ENCODE results near the gene GUCA2A.

GUCA2A gene

DNA sequence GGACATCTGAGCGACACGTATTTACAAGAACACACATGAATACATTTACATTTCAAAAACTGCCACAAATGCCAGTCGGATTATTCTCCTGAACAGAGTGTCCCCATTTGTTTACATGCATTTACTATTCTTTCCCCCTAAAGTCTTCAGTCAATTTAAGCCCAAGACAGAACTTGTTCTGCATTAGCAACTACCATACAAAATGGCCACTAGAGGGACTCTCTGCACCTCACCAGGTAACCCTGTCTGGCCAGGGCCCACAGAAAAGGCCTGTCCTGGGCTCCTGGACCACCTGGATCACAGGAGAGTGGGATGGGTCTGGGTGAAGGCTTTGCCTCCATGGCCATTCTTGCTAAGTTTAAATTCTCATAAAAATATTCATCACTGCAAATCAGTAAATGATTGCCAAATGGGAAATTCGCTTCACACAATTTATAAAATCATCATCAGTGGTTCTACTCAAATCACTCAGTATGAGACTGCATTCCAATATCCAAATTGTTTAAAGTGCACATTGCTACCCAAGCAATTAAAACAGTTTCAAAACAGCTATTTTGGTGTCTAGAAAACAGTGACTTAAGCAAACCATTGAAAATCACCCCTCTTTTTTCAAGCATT is 12.5 kb upstream of the GUCA2A start:
- DNase-seq, result no peak

DNA sequence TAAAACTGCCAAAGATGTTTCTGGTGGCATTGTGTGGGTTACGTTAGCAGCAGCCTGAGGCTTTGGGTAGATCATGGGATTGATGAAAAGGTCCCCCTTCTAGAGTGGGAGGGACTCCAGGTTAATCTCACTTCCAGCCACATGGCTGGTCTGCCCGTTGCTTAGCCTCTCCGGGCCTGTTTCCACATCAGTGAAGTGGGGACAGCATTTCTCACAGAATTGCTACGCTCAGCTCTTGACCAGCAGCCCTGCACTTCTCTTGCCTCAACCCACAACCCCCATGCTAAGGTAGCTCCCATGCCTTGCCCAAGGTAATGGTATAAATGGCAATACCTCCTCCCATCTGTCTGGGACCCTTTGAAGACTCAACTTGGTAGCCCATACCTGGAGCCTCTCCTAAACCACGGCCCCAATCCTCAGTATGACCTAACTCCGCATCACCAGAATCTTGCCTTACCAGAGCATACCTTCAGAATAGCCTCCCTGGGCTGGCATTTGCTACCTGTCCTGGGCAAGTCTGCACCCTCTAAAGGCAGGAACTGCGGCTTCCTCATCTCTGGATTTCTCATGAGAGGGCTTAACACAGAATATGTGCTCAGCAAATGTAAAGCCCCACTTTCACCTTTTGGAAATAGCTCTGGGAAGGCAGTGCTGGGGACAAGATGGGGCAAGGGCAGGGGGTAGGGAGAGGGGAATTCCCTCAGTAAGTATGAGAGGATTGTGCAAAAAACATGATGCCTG is 10.9 kb upstream of the GUCA2A start:
- DNase-seq, result no peak

DNA sequence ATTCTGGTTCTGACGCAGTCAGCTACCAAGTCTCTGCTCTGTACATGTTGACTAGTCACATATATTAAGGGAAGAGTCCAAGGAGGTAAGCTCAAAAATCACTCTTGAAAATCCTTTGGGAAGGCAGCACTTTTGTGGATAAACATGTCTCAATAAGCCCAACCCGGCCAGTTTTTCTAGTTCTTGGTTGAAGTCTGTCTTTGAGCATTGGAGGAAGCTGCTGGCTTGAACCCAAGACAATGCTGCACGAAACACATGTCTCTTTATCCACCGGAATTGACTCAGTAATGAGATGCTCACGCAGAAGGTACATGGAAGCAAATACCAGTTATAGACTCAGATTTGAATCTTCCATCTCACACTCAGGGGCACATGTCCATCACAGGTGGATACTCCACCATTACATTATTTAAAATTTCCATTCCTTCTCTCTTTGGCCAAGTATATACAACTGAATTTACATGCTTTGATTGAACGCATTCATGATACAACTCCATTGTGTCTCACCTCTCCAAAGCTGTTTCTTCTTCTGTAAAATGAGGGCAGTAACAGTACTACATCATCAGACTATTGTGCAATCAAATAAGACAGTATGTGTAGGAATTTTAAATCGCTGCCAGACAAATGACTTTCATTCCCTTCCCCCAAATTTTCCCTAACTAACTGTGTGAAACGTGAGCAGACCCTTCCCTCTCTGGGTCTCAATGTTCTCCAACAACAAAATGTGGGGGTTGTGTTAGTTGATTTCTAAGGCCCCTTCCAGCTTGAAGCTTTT is 9.6 kb upstream of the GUCA2A start:
- DNase-seq, result no peak

DNA sequence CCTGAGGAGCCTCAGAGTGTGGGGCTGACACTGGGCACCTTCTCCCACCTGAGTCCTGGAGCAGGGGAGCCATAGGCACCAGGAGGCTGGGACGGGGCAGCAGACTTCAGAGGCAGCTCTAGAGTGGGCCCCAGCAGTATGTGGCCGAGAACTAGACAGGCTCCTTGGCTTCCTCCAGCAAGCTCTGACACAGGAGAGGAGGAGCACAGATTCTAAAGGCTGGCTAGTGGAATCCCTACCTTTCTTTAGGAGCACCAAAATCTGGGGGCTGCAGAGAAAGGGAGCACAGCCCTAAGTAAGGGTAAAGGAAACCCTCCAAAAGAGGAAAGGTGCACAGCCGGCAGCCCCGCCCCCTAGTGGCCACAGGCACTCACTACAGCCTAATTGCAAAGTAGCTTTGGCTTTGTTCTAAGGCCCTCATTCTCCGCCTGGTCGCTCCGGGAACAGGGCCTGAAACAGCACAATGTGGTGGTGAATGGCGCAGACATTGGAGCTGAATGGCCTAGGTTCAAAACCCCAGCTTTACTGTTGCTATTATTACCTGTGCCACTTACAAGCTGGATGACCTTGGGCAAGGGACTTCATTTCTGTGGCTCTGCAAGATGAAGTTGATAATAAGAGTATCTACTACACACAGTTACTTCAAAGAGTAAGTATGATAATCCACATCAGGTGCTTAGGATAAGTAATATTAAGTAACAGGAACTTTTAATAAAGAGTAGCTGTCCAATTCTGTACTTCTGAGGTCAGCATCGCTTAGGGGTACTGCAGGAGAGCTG is 8.8 kb upstream of the GUCA2A start:
- DNase-seq, result peak; percentile 58

DNA sequence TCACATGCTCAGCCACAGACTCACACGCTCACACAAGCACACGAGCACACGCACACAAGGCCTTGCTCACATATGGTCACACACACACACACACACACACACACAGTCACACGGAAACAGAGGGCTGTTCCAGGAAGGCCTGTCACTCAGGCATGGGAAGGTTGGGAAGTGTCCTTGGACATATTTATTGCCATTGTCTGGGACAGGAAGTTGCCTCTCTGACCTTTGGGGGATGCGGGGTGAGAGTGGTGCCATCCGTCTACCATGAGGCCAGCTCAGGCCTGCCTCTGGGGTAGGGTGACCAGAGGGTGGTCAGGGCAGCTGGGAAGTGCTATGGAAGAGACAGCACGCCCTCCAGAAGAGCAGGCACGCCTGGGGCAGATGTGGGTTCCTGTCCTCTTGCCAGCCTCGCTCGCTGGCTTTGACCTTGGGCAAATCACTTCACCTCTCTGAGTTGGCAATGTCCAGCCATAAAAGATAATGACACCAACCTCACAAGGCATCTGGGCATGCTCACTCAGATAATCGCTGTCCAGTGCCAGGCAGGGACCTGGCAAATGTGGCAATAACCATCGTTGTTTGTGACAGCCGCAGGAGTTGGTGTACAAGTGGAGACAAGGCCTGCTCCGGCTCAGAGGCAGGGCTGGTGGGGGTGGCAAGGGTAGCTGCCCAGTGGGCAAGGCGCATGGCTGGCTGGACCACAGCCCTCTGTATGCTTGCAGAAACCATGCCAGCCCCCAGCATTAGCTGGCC is 8.0 kb upstream of the GUCA2A start:
- no peak for DNase-seq

DNA sequence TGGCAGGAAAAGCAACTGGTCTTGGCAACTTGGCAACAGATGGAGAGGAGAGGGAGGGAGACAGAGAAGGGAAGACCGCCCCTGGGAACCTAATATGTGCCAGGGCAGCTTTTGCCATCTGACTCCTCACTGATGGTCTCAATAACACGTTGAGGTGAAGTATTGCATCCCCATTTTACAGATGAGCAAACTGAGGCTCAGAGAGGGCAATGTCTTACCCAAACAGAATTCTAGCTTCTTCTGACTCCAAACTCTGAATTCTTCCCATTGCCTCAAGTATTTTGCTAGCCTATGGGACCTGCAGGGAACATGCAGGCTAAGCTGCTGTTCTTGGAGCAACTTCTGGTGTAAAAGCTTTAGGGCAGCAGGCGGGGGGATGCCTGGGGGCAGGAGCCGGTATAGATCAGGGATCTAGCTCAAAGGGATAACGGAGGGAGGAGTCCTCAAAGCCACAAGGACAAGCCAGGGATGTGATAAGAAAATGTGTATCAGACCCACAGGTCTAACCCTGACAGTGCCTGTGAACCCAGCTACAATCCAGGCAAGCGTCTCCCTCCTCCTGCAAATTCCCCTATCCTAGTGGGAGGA is 7.2 kb upstream of the GUCA2A start:
- no peak for DNase-seq

DNA sequence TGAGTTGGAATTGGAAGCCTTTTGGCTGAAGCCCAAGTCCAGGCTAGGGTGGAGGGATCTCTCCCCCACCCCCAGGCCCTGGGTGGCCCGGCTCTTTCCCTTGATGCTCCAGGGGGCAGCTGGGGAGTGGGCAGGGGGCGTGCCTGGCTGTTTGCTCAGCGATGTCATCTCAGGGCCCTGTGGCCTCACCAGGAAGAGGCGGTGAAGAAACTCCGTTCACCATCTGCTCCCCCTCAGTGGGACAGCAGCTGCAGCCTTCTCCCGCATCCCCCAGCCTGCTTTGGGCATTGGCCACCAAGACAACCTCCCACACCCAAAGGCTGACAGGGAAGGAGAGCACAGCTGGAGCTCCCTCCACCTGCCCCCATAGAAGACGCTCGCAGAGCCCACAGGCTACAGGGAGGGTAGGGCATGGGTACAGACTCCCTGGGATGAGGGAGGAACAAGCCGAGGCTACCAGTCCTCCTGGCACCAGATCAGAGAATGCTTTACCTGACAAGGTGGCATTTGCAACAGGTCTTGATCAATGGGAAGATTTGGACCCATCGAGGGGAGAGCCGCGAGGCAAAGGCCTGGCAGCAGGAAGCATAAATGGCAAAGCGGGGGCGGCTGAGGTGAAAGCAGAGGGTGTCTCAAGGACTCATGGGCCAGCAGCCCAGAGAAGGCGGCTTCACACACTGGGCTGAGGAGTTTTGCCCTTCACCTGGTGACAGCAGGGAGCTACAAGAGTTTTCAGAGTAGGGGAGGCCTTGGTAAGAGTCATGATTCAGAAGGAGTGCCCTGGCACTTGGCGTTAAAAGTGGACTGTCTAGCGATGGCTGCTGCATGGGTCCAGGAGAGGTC is 6.5 kb upstream of the GUCA2A start:
- no peak for DNase-seq

DNA sequence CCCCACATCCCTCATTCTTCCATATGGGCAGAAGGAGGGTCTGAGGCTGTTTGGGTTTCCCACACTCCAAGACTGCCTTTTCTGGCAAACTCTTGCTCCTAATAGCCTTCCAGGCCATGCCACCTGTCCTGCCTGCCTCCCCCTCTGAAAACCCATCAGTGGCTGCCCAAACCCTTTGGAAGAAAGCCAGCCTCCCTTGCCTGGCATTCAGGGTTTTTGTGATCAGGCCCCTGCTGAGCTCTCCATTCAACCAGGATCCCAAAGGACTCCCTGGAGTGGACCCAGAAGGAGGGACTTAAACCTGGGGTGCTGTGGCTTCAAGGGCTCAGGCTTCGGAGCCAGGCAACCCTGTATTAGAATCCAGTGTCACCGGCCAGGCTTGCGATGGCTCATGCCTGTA is 4.2 kb upstream of the GUCA2A start:
- no peak for DNase-seq

DNA sequence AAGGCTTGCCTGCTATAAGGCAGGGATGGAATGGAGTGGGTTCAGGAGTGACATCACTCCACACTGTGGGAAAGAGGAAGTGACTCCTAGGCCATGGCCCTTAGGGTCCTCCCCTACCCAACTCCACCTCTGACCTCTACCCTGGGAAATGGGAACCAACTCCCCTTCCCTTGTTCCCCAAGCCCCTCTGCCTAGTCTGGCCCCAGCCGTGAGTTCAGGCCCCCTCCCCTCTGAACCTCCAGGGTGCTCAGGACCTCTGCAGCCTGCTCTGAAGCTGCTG is 3.8 kb upstream of the GUCA2A start:
- no peak for DNase-seq

DNA sequence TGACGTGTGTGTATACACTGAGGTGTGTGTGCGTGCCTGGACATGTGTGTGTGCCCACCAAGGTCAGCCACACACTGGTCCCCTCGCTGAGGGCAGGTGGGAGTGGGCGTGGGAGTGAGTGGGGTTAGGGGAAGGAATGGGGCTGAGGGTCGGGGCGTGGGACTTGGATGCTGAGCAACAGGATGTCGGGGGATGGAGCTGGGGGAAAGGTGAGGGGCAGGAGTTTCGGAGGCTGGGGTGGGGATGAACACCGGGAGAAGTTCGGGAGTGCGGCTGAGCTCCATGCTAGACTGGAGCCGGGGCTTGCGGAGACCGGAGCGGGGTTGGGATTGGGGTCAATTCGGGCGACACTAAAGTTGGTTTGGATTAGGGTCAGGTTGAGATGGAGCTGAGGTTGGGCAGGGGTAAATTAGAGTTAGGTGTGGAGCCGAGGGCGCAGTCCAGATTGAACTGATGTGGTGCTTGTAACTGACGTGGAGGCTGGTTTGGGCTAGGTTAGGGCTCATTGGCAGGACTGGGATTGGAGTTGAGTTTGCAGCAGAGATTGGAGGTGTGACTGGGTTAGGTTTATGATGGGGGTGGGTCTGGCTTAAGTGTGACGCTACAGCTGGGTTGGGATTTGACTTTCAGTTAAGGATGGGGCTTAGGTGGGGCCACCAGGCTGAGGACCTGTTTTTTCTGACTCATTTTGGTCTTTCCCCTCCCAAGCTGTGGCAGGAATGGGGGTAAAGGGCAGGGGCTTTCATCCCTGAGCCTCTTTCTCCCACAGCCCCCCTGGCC is 3.3 kb upstream of the GUCA2A start:
- no peak for DNase-seq

DNA sequence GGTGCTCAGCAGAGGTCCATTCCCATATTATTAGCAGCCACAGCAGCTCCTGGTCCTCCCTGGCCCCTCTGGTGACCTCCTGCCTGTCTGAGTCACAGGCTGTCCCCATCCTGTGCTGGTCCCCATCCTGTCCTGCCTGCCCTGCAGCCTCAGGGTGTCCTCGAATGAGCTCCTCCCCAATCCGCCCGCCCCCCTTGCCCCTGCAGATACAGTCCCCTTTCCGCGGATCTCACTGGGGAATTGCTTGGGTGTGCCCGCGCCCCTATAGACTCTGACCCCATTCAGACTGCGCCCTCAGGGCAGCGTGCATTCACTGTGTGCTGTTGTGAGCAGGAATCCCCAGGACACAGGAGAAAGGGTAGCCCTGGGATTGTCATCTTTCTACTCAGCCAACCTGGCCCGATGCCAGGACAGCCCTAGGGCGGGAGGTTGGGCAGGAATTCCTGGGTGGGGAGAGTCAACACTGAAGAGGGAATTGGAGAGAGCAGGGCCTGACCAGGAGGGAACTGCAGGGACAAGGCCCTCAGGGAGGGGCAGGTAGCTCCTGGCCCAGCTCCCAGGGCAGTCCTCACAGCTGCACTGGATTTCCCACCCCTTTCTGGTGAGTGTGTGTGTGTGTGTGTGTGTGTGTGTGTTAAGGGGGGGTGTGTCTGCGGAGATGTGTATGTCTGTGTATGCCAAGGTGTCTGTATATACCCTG is 1.1 kb upstream of the GUCA2A start:
- no peak for DNase-seq

DNA sequence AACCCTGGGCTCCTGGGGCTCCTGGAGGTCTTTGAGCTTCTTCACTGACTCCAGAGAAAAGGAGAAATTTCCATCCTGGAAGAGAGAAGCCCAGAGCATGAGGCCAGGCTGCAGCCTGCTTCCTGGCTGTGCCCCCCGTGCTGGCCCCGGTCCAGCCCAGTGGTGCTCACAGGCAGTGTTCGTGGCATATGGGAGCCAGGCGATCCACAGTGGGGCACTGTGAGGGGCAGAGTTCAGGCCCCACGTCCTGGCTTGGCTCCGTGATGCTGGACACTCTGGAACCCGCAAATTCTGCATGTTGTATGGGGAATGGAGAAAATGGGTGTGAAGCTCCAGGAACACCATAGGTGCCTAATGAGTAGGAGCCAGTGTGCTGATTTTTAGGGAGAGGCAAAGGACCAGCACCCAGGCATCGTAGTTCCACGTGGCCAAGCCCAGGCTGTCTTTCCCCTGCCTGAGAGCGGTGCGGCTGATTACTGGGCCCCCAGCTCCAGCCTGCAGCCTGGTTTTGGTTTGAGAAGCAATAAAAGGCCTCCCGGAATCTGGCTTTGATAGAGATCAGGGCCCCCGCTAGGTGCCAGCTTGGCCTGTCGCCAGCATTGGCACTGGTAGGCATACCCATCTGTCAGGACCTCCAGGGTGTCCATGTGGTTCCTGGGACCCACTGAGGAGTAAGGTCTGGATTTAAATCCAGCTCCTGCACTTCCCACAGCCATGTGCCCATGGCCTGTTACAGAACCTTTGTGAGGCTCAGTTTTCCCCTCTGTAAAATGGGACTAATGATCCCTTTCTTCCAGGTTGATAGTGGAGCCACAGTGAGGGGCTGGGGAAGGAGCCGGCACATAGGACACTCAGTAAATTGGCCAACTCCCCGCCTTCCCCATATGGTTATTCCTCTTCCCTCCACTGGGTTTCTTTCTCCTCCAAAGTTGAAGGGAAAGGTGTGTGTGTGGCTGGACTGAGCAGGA is 725 bp downstream of the GUCA2A start:
- no peak for DNase-seq

DNA sequence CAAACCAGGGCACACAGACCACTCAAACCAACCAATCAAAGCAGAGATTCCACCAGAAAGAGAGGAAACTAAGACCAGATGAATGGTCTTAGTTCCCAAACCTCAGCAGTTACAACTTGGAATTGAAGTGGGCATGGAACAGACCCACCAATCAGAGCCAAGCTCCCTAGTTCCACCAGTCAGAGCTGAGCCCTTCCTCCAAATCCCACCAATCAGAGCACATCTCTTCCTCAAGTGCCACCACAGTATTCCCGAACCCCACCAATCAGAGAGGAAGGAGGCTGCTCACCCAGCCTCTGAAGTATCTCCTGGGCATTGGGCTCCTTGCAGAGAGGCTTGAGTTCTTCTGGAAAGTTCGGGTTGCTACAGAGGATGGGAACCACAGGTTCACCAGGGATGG is 1.4 kb downstream of the GUCA2A start:
- DNase-seq, result no peak

DNA sequence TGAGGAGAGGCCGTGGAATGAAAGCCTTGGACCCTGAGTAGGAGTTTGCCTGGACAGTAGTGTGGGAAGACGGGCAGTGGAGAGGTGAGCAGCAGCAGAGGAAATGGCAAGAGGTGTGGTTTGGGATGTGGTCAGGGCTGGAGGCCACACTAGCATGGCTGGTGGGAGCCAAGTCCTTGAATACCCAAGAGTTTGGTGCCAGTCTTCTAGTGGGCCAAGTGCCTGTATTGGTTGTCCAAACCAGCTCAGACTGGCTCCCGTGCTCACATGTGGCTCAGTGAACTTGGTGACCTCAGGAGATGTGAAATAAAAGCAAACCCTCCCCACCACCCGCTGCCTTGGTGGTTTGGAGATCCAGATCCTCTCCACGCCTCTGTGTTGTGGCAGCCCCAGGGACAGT is 2.4 kb downstream of the GUCA2A start:
- no peak for DNase-seq

DNA sequence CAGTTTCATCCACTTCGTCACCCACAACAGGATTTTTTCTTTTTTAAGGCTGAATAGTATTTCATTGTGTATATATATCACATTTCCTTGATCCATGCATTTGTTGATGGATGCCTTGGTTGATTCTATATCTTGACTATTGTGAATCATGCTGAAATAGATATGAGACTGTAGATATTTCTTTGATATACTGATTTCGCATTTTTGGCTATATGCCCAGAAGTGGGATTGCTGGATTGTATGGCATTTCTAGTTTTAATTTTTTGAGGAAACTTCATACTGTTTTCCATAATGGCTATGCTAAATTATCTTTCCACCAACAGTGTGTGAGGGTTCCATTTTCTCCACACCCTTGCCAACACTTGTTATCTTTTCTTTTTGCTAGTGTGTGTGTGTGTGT is 6.4 kb downstream of the GUCA2A start:
- no peak for DNase-seq

DNA sequence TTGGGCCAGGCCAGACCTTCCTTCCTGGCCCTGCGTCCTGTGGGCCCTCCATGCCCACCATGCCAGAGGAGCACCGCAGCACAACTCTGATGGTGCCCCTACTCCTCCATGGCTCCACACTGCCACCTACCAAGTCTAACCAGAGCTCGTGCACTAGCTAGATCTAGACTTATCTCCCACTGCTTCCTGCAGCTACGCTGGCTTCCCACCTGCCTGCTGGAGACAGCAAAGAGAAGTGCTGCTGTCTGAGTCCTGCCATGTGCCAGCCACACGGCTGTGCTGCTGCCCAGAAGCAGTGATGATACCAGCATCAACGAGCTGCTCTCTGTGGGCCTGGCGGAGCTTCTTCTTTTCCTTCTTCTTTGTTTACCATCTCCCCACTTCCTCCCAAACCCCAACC is 6.9 kb downstream of the GUCA2A start:
- no peak for DNase-seq

DNA sequence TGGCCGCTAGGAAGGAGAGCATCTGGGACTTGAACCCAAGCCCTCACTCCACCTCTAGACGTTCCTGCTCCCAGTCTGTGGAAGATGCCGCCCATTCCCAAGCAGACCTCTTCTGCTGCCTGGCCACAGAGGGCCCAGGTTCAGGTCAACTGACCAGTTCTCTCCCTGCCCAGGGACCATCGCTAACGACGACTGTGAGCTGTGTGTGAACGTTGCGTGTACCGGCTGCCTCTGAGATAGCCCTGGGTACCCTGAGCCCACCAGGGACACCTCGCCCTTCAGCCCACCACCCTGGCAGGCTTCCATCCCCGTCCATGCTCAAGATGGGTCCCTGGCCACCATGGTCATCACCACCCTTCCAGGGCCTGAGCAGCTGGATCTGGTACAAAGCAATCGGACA is 9.2 kb downstream of the GUCA2A start:
- DNase-seq, result no peak

DNA sequence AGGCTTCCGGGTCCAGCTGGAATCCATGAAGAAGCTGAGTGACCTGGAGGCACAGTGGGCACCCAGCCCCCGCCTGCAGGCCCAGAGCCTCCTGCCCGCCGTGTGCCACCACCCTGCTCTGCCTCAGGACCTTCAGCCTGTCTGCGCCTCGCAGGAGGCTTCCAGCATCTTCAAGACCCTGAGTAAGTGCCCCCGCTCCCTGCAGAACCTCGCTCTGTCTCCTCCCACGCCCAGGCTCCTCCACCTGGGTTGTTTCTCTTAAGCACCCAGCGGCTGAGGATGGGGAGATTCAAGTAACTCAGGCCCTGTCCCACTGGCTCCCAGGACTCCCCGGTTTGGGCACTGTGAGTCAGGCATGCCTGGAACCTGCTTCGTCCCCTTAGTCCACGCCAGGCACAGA is 9.9 kb downstream of the GUCA2A start:
- no peak for DNase-seq

DNA sequence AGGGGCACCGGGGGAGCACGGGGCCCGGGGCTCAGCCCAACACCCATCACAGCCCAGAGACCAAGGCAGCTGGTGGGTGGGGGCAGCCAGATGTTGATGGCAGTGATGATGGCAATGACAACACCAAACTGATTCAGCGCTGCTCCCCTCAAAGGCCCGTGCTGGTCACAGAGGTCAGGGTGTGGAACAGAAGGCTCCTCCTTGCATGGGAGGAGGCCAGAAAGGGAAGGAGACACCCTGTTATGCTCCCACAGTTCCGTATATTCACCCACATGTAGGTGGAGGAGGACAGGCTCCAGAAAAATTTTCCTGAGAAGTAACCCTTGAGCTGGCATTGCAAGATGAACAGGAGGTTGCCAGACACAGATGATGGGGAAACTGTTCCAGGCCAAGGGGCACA is 10.9 kb downstream of the GUCA2A start:
- DNase-seq, result no peak
